Keratinocyte (primary cell): ENCODE measurements around the gene S100A10. TPM values are rescaled to one million over a fixed set of nuclear protein-coding genes. Genes with fewer than 3 reads are reported as not detected.

Experiments
- DNase-seq: peaks from one replicate; pipeline ENCODE4 v3.0.0-alpha.2; 2011; ENCODE audit warnings: low read depth, missing footprints, low spot score
- FAIRE-seq: peaks from 2 replicates; lab custom pipeline; 2011; peaks lifted over from hg19 to GRCh38; lab: Jason Lieb, UNC
- H2AFZ ChIP-seq: 2 replicates; pipeline ENCODE4 v1.6.0; 2012; ENCODE audit warnings: low read length, control low read depth, inconsistent platforms; ENCODE audit not compliant: control insufficient read depth
- H3K27ac ChIP-seq: 2 replicates; pipeline ENCODE4 v1.5.1; 2011; ENCODE audit warnings: low read length; ENCODE audit not compliant: control insufficient read depth, insufficient read depth
- H3K27me3 ChIP-seq: 3 replicates; pipeline ENCODE4 v1.6.0; 2011; ENCODE audit warnings: low read length; ENCODE audit not compliant: control insufficient read depth, insufficient read depth; ENCODE audit errors: extremely low read depth
- H3K36me3 ChIP-seq, 2 experiments: 2 replicates in 1 of 2; 3 replicates in 1 of 2; pipeline ENCODE4 v1.5.1; 2011; ENCODE audit warnings: low read length in 2 of 2, mild to moderate bottlenecking in 1 of 2; ENCODE audit not compliant: control insufficient read depth in 2 of 2, insufficient read depth in 2 of 2; ENCODE audit errors: extremely low read depth in 1 of 2
- H3K4me1 ChIP-seq: 3 replicates; pipeline ENCODE4 v1.5.1; 2011; ENCODE audit warnings: low read length; ENCODE audit not compliant: control insufficient read depth, insufficient read depth; ENCODE audit errors: extremely low read depth
- H3K4me2 ChIP-seq: 3 replicates; pipeline ENCODE4 v1.6.0; 2011; ENCODE audit warnings: low read depth, low read length; ENCODE audit not compliant: control insufficient read depth, insufficient read depth; ENCODE audit errors: extremely low read depth
- H3K4me3 ChIP-seq, 3 experiments: fragments of 200-600 bp in 1 of 3; sonication (generic) in 1 of 3; 2 replicates in 2 of 3; 3 replicates in 1 of 3; pipeline ENCODE4 v1.5.1; 2011 to 2016; ENCODE audit warnings: low read length in 3 of 3, mild to moderate bottlenecking in 3 of 3, control low read depth in 2 of 3, inconsistent platforms in 1 of 3, low read depth in 1 of 3, mixed read lengths in 1 of 3, mixed run types in 1 of 3, moderate library complexity in 1 of 3; ENCODE audit not compliant: control insufficient read depth in 2 of 3, insufficient read depth in 2 of 3; ENCODE audit errors: extremely low read depth in 1 of 3
- H3K79me2 ChIP-seq: 2 replicates; pipeline ENCODE4 v1.6.0; 2012; ENCODE audit warnings: low read length; ENCODE audit not compliant: control insufficient read depth, insufficient read depth
- H3K9ac ChIP-seq: 3 replicates; pipeline ENCODE4 v1.6.0; 2011; ENCODE audit warnings: low read length; ENCODE audit not compliant: control insufficient read depth, insufficient read depth; ENCODE audit errors: extremely low read depth
- H3K9me1 ChIP-seq: 3 replicates; pipeline ENCODE4 v1.6.0; 2011; ENCODE audit warnings: low read length; ENCODE audit not compliant: control insufficient read depth, insufficient read depth; ENCODE audit errors: extremely low read depth
- H3K9me3 ChIP-seq: 2 replicates; pipeline ENCODE4 v1.5.1; 2012; ENCODE audit warnings: low read depth, low read length; ENCODE audit not compliant: control insufficient read depth
- H4K20me1 ChIP-seq: 3 replicates; pipeline ENCODE4 v1.6.0; 2011; ENCODE audit warnings: low read length; ENCODE audit not compliant: control insufficient read depth, insufficient read depth; ENCODE audit errors: extremely low read depth
- CTCF ChIP-seq, 3 experiments: IDR thresholded peaks in 1 of 3; conservative IDR thresholded peaks in 1 of 3; optimal IDR thresholded peaks in 1 of 3; 2 replicates in 2 of 3; 3 replicates in 1 of 3; pipeline versions ENCODE3 to v1.5.1; 2011; ENCODE audit warnings: low read length in 3 of 3, mild to moderate bottlenecking in 3 of 3, moderate library complexity in 2 of 3, control low read depth in 1 of 3, inconsistent platforms in 1 of 3; ENCODE audit not compliant: insufficient read depth in 2 of 3; ENCODE audit errors: extremely low read depth in 1 of 3
- EZH2 ChIP-seq: IDR thresholded peaks from one replicate; pipeline ENCODE4 v1.6.1; 2012; ENCODE audit warnings: inconsistent platforms, mild to moderate bottlenecking, low read length, moderate library complexity
- dilution Hi-C: fragments of 300-500 bp; cut with MboI; formaldehyde crosslinking; loops from one replicate; pipeline ENCODE4 v1.7.0; 2020; ENCODE audit warnings: low sequenced_read_pairs; ENCODE audit not compliant: extremely low pct_ligation_motif_present
- polyA plus RNA-seq, 5 experiments: library from polyadenylated mRNA; depleted of rRNA in 3 of 5; stranded (reverse) in 3 of 5; stranded (forward) in 1 of 5; unstranded in 1 of 5; fragments of >200 nt; gene quantifications; 1 replicate in 1 of 5; 2 replicates in 3 of 5; 3 replicates in 1 of 5; pipeline versions ENCODE4 v1.2.1 to v1.2.3, GENCODE V29; 2011 to 2012; ENCODE audit warnings: missing spikeins in 2 of 5, low read depth in 1 of 5, low replicate concordance in 1 of 5

Gene S100A10
- polyA plus RNA-seq, 1 donor (not counting 4 experiments of a cell fraction or from before 2014, with no cell fraction given) = 1,061 TPM

GRCh38 chr1:151970626-151971025 lies 23.0 kb downstream of the S100A10 start:
- peak; percentile 68 for FAIRE-seq
- Histone ChIP-seq H3K79me2 (no peaks in the 10 kb centered on the region), H3K27ac (peak overlapping the region; percentile 78), H3K9me1 (no peaks in the 10 kb centered on the region), H3K4me1 (peaks cover 68% of the 10 kb centered on the region), H3K9ac (peak overlapping the region; percentile 35), H3K4me3 (peak overlapping the region; percentile 1 to 57 (median 29)), H2AFZ (no peak overlapping the region), H3K4me2 (peak overlapping the region; percentile 68), H3K36me3 (no peaks in the 10 kb centered on the region), H3K27me3 (no peaks in the 10 kb centered on the region), H4K20me1 (no peaks in the 10 kb centered on the region), H3K9me3 (no peaks in the 10 kb centered on the region)
- no peak for DNase-seq
- TF ChIP-seq EZH2 = no peak
- no peak for TF ChIP-seq CTCF (optimal IDR thresholded peaks at IDR 0.05 in 1 of 3, IDR thresholded peaks at IDR 0.05 in 1 of 3, conservative IDR thresholded peaks at IDR 0.05 in 1 of 3; ENCODE audit: extremely low read depth in 1 of 3, insufficient read depth in 2 of 3, low read length in 3 of 3)
- dilution Hi-C loops = no loop called here

GRCh38 chr1:151970128-151970527 lies 23.5 kb downstream of the S100A10 start:
- Histone ChIP-seq H3K4me1 (peaks cover 68% of the 10 kb centered on the region), H3K9ac (peak overlapping the region; percentile 35), H3K9me3 (no peaks in the 10 kb centered on the region), H4K20me1 (no peaks in the 10 kb centered on the region), H3K27ac (peak overlapping the region; percentile 78), H3K4me3 (peak overlapping the region; percentile 1 to 57 (median 29)), H3K27me3 (no peaks in the 10 kb centered on the region), H3K9me1 (no peaks in the 10 kb centered on the region), H3K4me2 (peak overlapping the region; percentile 68), H2AFZ (no peak overlapping the region), H3K79me2 (no peaks in the 10 kb centered on the region), H3K36me3 (no peaks in the 10 kb centered on the region)
- TF ChIP-seq EZH2 (no peak), CTCF (optimal IDR thresholded peaks at IDR 0.05 in 1 of 3, IDR thresholded peaks at IDR 0.05 in 1 of 3, conservative IDR thresholded peaks at IDR 0.05 in 1 of 3; ENCODE audit: extremely low read depth in 1 of 3, insufficient read depth in 2 of 3, low read length in 3 of 3) (no peak)
- dilution Hi-C loops = no loop called here
- FAIRE-seq (peak; percentile 87), DNase-seq (no peak)
